Measurements from ENCODE around the gene ANXA4. TPM values are rescaled to one million over a fixed set of nuclear protein-coding genes. Genes with fewer than 3 reads are reported as not detected.

Gene ANXA4
- polyA plus RNA-seq, 1 experiment: 133 TPM

DNA sequence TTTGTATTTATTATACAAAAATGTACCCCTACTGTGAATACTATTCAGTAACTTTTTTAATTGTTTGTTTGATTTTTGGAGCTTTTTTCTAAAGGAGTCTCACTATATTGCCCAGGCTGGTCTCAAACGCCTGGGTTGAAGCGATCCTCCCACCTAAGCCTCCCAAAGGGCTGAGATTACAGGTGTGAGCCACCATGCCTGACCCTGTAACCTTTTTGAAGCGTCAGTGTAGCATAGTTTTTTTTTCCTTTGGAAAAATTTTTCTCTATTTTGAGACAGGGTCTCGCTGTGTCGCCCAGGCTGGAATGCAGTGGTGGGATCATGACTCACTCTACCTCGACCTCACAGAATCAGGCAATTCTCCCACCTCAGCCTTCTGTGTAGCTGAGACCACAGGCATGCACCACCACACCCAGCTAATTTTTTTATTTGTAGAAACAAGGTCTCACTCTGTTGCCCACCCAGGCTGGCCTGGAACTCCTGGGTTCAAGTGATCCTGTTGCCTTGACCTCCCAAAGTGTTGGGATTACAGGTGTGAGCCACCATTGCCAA lies 89.5 kb downstream of the ANXA4 start:
- ChIA-PET POLR2A (no interaction called here), CTCF (interaction anchor here (1.6 kb wide), 1 partner anchor 107 kb away, joined by 3 read pairs; no protein-coding TSS in a partner anchor)
- H3K27me3 ChIP-seq (ENCODE audit: control insufficient read depth, insufficient read depth, low read length): no peaks in the 10 kb centered on the region
- TF ChIP-seq, protein P1, sequence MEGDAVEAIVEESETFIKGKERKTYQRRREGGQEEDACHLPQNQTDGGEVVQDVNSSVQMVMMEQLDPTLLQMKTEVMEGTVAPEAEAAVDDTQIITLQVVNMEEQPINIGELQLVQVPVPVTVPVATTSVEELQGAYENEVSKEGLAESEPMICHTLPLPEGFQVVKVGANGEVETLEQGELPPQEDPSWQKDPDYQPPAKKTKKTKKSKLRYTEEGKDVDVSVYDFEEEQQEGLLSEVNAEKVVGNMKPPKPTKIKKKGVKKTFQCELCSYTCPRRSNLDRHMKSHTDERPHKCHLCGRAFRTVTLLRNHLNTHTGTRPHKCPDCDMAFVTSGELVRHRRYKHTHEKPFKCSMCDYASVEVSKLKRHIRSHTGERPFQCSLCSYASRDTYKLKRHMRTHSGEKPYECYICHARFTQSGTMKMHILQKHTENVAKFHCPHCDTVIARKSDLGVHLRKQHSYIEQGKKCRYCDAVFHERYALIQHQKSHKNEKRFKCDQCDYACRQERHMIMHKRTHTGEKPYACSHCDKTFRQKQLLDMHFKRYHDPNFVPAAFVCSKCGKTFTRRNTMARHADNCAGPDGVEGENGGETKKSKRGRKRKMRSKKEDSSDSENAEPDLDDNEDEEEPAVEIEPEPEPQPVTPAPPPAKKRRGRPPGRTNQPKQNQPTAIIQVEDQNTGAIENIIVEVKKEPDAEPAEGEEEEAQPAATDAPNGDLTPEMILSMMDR (IDR thresholded peaks at IDR 0.05; ENCODE audit: insufficient read depth, low read depth, low read length): no peak
- no peak overlapping the region for H3K4me3 ChIP-seq (ENCODE audit: low read depth, low read length)
- H3K36me3 ChIP-seq (ENCODE audit: control insufficient read depth, insufficient read depth, low read length): no peaks in the 10 kb centered on the region
- no peak for DNase-seq (ENCODE audit: low read depth)

DNA sequence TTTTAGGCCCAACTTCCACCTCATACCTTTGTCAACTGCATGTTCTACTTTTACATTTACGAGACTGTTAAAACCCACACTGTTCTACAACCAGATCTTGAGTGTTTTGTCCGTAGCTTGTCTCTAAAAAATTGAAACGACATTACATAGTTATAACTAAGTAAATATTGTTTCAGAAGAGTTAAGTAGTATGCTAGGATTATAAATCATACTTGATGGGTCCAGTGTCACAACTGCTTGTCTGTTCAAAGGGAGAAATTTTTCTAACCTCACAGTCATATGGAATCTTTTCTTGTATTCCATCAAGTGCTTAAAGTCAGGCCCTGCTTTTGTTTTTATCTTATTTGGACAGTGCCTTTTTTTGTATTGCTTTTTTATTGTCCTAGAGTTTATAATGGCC lies 91.8 kb downstream of the ANXA4 start:
- H3K36me3 ChIP-seq (ENCODE audit: control insufficient read depth, insufficient read depth, low read length): no peaks in the 10 kb centered on the region
- POLR2A ChIA-PET: no interaction called here
- no peaks in the 10 kb centered on the region for H3K27me3 ChIP-seq (ENCODE audit: control insufficient read depth, insufficient read depth, low read length)
- no peak overlapping the region for H3K4me3 ChIP-seq (ENCODE audit: low read depth, low read length)
- TF ChIP-seq, protein P1 (IDR thresholded peaks at IDR 0.05; ENCODE audit: insufficient read depth, low read depth, low read length): no peak
- no peak for DNase-seq (ENCODE audit: low read depth)
- CTCF ChIA-PET: no interaction called here

DNA sequence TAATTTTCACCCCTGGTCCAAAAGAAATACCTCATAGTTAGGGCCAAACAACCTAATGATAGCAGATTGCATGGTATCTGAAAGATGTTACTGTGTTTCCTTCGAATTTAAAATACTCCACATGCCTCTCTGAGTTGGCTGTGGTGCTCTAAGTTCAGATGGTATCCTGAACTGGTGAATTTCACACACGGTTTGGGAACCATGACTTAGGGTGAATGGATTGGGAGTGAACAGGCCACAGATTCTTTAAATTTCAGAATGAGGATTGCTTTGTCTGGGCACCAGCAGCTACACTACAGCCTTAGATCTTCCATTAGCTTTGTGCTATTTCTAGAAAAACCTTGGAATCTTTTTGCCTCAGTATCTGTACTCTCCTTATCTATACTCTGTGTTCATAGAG lies 93.7 kb downstream of the ANXA4 start:
- H3K36me3 ChIP-seq (ENCODE audit: control insufficient read depth, insufficient read depth, low read length): no peaks in the 10 kb centered on the region

DNA sequence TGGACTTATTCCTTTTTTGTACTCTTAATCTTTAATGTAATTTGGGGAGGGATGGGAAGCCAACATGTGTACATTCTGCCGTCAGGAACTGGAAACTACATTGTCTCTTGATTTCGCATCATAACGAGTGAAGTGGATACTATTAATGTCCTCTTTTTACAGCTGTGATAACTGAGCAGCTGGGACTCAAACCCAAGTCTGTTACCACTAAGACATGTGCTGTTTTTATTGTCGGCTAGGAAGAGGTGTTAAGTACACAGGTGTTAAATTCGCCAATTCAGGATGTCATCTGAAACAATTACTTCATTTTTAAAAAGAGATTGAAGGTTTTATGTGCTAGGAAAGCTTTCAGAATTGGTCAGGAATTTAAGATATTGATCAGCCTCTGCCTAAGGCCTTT lies 94.4 kb downstream of the ANXA4 start:
- DNase-seq (ENCODE audit: low read depth): no peak
- Histone ChIP-seq H3K27me3 (ENCODE audit: control insufficient read depth, insufficient read depth, low read length) (no peaks in the 10 kb centered on the region), H3K4me3 (ENCODE audit: low read depth, low read length) (no peak overlapping the region), H3K36me3 (ENCODE audit: control insufficient read depth, insufficient read depth, low read length) (no peaks in the 10 kb centered on the region)
- CTCF ChIA-PET: interaction anchor here (1.0 to 1.7 kb wide), 2 partner anchors 9 to 11 kb away, joined by 3 read pairs; no protein-coding TSS in a partner anchor
- POLR2A ChIA-PET: interaction anchor here (0.5 kb wide), 1 partner anchor 336 kb away, joined by 3 read pairs; no protein-coding TSS in a partner anchor
- TF ChIP-seq, protein P1 (IDR thresholded peaks at IDR 0.05; ENCODE audit: insufficient read depth, low read depth, low read length): no peak

More for the DNA sequence above, 93.7 kb downstream of the ANXA4 start:
- ChIA-PET CTCF (interaction anchor here (1.0 to 1.7 kb wide), 2 partner anchors 10 to 11 kb away, joined by 3 read pairs; no protein-coding TSS in a partner anchor), POLR2A (interaction anchor here (0.5 kb wide), 1 partner anchor 335 kb away, joined by 3 read pairs; no protein-coding TSS in a partner anchor)
- Histone ChIP-seq H3K4me3 (ENCODE audit: low read depth, low read length) (no peak overlapping the region), H3K27me3 (ENCODE audit: control insufficient read depth, insufficient read depth, low read length) (no peaks in the 10 kb centered on the region)
- no peak for DNase-seq (ENCODE audit: low read depth)
- TF ChIP-seq, protein P1 (IDR thresholded peaks at IDR 0.05; ENCODE audit: insufficient read depth, low read depth, low read length): no peak

DNA sequence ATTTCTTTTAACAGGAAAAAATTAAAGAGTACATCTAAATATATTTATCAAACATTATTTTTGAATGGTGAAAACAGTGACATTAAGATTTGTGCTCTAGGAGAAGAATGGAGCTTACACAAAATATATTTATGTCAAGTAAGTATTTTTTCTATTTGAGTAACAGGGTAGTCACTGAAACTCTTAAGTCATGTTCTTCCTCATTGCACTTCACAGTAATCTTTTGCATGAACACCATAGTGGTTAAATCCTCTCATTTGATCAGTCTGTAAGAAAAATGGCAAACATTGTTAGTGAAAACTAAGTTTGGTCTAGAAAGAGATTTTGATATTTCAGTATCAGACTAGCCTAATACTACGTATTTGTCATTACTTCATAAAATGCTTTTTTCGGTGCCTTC lies 95.6 kb downstream of the ANXA4 start:
- DNase-seq (ENCODE audit: low read depth): no peak
- POLR2A ChIA-PET: no interaction called here
- no peaks in the 10 kb centered on the region for H3K27me3 ChIP-seq (ENCODE audit: control insufficient read depth, insufficient read depth, low read length)
- H3K4me3 ChIP-seq (ENCODE audit: low read depth, low read length): no peak overlapping the region
- TF ChIP-seq, protein P1 (IDR thresholded peaks at IDR 0.05; ENCODE audit: insufficient read depth, low read depth, low read length): no peak
- CTCF ChIA-PET: no interaction called here
- H3K36me3 ChIP-seq (ENCODE audit: control insufficient read depth, insufficient read depth, low read length): no peaks in the 10 kb centered on the region
